Liver (tissue), 9 donors: ENCODE measurements around the gene UNC13C. TPM values are rescaled to one million over a fixed set of nuclear protein-coding genes. Genes with fewer than 3 reads are reported as not detected.

Experiments
- DNase-seq: peaks from one replicate; pipeline ENCODE4 v3.0.0-alpha.2; 2017; ENCODE audit warnings: low spot score
- H3K27ac ChIP-seq, 2 donors: one replicate each; pipeline ENCODE4 v1.7.0; 2013; ENCODE audit warnings: inconsistent platforms in 2 of 2, low read length in 2 of 2, control low read depth in 1 of 2, low read depth in 1 of 2, mild to moderate bottlenecking in 1 of 2
- H3K27me3 ChIP-seq, 4 donors: one replicate each; pipeline versions ENCODE4 v1.6.1 to v1.7.0; 2013; ENCODE audit warnings: low read length in 3 of 4, inconsistent platforms in 1 of 4, mild to moderate bottlenecking in 1 of 4, moderate library complexity in 1 of 4; ENCODE audit not compliant: control insufficient read depth in 4 of 4, insufficient read depth in 4 of 4
- H3K36me3 ChIP-seq, 4 donors: one replicate each; pipeline versions ENCODE4 v1.6.1 to v1.7.0; 2013; ENCODE audit warnings: low read length in 3 of 4, mild to moderate bottlenecking in 3 of 4, low read depth in 1 of 4, moderate library complexity in 1 of 4; ENCODE audit not compliant: control insufficient read depth in 4 of 4, insufficient read depth in 3 of 4
- H3K4me1 ChIP-seq, 4 donors: one replicate each; pipeline versions ENCODE4 v1.6.1 to v1.7.0; 2013; ENCODE audit warnings: low read length in 3 of 4, mild to moderate bottlenecking in 3 of 4, moderate library complexity in 1 of 4; ENCODE audit not compliant: control insufficient read depth in 4 of 4, insufficient read depth in 4 of 4
- H3K4me3 ChIP-seq, 3 donors: one replicate each; pipeline versions ENCODE4 v1.6.1 to v1.7.0; 2013; ENCODE audit warnings: low read length in 3 of 3, control low read depth in 1 of 3, low read depth in 1 of 3, mild to moderate bottlenecking in 1 of 3
- H3K9ac ChIP-seq, 2 donors: one replicate each; pipeline ENCODE4 v1.7.0; 2013; ENCODE audit warnings: low read length in 2 of 2, mild to moderate bottlenecking in 2 of 2, moderate library complexity in 2 of 2, control low read depth in 1 of 2, low read depth in 1 of 2
- H3K9me3 ChIP-seq, 4 donors: one replicate each; pipeline versions ENCODE4 v1.6.1 to v1.7.0; 2013; ENCODE audit warnings: low read length in 3 of 4; ENCODE audit not compliant: control insufficient read depth in 4 of 4
- ATF3 ChIP-seq: IDR thresholded peaks from 2 replicates; pipeline ENCODE4 v1.6.1; 2016; ENCODE audit warnings: antibody characterized with exemption
- CTCF ChIP-seq: fragments of 150-350 bp; IDR thresholded peaks from 2 replicates; pipeline ENCODE4 v1.5.1; 2017; ENCODE audit warnings: improper control_type of control experiment, low read depth, low read length; ENCODE audit not compliant: missing input control
- EGR1 ChIP-seq, 2 donors: IDR thresholded peaks; 2 replicates each; pipeline ENCODE4 v1.6.1; 2016 to 2018; ENCODE audit warnings: antibody characterized with exemption in 2 of 2, low read depth in 2 of 2
- FOXA1 ChIP-seq: IDR thresholded peaks from 2 replicates; pipeline ENCODE4 v1.6.1; 2016; ENCODE audit warnings: antibody characterized with exemption
- FOXA2 ChIP-seq: IDR thresholded peaks from 2 replicates; pipeline ENCODE4 v1.6.1; 2016; ENCODE audit warnings: antibody characterized with exemption
- HNF4A ChIP-seq, 2 donors: conservative IDR thresholded peaks; 2 replicates each; pipeline ENCODE4 v1.6.1; 2016; ENCODE audit warnings: antibody characterized with exemption in 2 of 2, mild to moderate bottlenecking in 2 of 2
- HNF4G ChIP-seq: IDR thresholded peaks from 2 replicates; pipeline ENCODE4 v1.6.1; 2016; ENCODE audit warnings: antibody characterized with exemption
- JUND ChIP-seq, 2 donors: IDR thresholded peaks; 2 replicates each; pipeline ENCODE4 v1.6.1; 2016; ENCODE audit warnings: antibody characterized with exemption in 2 of 2
- MAX ChIP-seq: IDR thresholded peaks from 2 replicates; pipeline ENCODE4 v1.6.1; 2016; ENCODE audit warnings: antibody characterized with exemption
- NR2F2 ChIP-seq: IDR thresholded peaks from 2 replicates; pipeline ENCODE4 v1.6.1; 2016; ENCODE audit warnings: antibody characterized with exemption
- RXRA ChIP-seq, 2 donors: IDR thresholded peaks; 2 replicates each; pipeline ENCODE4 v1.6.1; 2017 to 2018; ENCODE audit warnings: antibody characterized with exemption in 2 of 2, mild to moderate bottlenecking in 1 of 2
- TAF1 ChIP-seq: conservative IDR thresholded peaks from 2 replicates; pipeline ENCODE4 v1.6.1; 2016; ENCODE audit warnings: antibody characterized with exemption, mild to moderate bottlenecking
- YY1 ChIP-seq: IDR thresholded peaks from 2 replicates; pipeline ENCODE4 v1.6.1; 2016; ENCODE audit warnings: antibody characterized with exemption, mild to moderate bottlenecking
- WGBS: extraction: QIAGEN DNeasy Blood & Tissue Kit; methylation state at CpG from one replicate; pipeline ENCODE4 v1.1.7; 2013; 5-methylcytosine and 5-hydroxymethylcytosine counted together
- polyA plus RNA-seq, 2 donors: library from polyadenylated mRNA; stranded (reverse) in 1 of 2; unstranded in 1 of 2; fragments of 200-250 nt in 1 of 2; fragments of >200 nt in 1 of 2; fragmentation: Nextera tagmentation in 1 of 2; extraction: Ambion mirVana in 1 of 2; gene quantifications; one replicate each; pipeline versions ENCODE4 v1.2.1 to v1.2.3, GENCODE V29; 2013 to 2015
- total RNA-seq, 2 donors: library from RNA; depleted of rRNA; stranded (reverse); fragments of >200 nt; gene quantifications; one replicate each; pipeline ENCODE4 v1.2.3, GENCODE V29; 2014
- TF ChIP-seq, protein P1 (sequence below): IDR thresholded peaks from 2 replicates; pipeline ENCODE4 v1.6.1; 2016; ENCODE audit warnings: antibody characterized with exemption, mild to moderate bottlenecking
- donor health status: healthy.
- donor health status: healthy.
- donor health status: healthy.
- donor health status: healthy.
- donor health status: healthy.

The UNC13C gene
- total and polyA plus RNA-seq, 4 donors: 0.19 TPM; not detected in 3

- Histone ChIP-seq H3K4me3 (no peak overlapping the region), H3K27ac (no peak overlapping the region), H3K27me3 (no peaks in the 10 kb centered on the region), H3K9ac (no peak overlapping the region), H3K36me3 (no peaks in the 10 kb centered on the region), H3K9me3 (no peaks in the 10 kb centered on the region), H3K4me1 (no peaks in the 10 kb centered on the region)
- TF ChIP-seq FOXA1 (no peak), TAF1 (no peak), MAX (no peak), CTCF (no peak)
- 36% methylated on average over 1 of the region's 1 CpG for WGBS
- no peak for DNase-seq
Measured at GRCh38 chr15:54288049-54288448, 309.8 kb downstream of the UNC13C start.

- Histone ChIP-seq H3K27ac (no peak overlapping the region), H3K4me1 (no peaks in the 10 kb centered on the region), H3K27me3 (no peaks in the 10 kb centered on the region), H3K9ac (no peak overlapping the region), H3K9me3 (no peaks in the 10 kb centered on the region), H3K4me3 (no peak overlapping the region), H3K36me3 (no peaks in the 10 kb centered on the region)
- WGBS: 69% methylated on average over 4 of the region's 4 CpGs
- TF ChIP-seq EGR1 (IDR thresholded peaks at IDR 0.05; ENCODE audit: low read depth in 2 of 2) (no peak), ATF3 (no peak), YY1 (no peak), RXRA (IDR thresholded peaks at IDR 0.05) (no peak), MAX (no peak), FOXA2 (no peak), HNF4G (no peak), NR2F2 (no peak), HNF4A (conservative IDR thresholded peaks at IDR 0.05) (no peak), CTCF (no peak), FOXA1 (no peak), TAF1 (no peak), JUND (IDR thresholded peaks at IDR 0.05) (no peak)
- TF ChIP-seq, protein P1, sequence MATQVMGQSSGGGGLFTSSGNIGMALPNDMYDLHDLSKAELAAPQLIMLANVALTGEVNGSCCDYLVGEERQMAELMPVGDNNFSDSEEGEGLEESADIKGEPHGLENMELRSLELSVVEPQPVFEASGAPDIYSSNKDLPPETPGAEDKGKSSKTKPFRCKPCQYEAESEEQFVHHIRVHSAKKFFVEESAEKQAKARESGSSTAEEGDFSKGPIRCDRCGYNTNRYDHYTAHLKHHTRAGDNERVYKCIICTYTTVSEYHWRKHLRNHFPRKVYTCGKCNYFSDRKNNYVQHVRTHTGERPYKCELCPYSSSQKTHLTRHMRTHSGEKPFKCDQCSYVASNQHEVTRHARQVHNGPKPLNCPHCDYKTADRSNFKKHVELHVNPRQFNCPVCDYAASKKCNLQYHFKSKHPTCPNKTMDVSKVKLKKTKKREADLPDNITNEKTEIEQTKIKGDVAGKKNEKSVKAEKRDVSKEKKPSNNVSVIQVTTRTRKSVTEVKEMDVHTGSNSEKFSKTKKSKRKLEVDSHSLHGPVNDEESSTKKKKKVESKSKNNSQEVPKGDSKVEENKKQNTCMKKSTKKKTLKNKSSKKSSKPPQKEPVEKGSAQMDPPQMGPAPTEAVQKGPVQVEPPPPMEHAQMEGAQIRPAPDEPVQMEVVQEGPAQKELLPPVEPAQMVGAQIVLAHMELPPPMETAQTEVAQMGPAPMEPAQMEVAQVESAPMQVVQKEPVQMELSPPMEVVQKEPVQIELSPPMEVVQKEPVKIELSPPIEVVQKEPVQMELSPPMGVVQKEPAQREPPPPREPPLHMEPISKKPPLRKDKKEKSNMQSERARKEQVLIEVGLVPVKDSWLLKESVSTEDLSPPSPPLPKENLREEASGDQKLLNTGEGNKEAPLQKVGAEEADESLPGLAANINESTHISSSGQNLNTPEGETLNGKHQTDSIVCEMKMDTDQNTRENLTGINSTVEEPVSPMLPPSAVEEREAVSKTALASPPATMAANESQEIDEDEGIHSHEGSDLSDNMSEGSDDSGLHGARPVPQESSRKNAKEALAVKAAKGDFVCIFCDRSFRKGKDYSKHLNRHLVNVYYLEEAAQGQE: no peak
- no peak for DNase-seq
Measured at GRCh38 chr15:54289590-54290136, 311.4 kb downstream of the UNC13C start.
